Inferior parietal cortex (tissue), 1 donor: ENCODE results near the gene DGKA.
"Not testable (repeated sequence)": the region's sequence is repeated elsewhere in the genome, so short reads cannot be mapped to it uniquely, and the experiment has no call there.

Source experiments
- DNase-seq: peaks from one replicate; pipeline ENCODE4 v3.0.0-alpha.2; 2016; ENCODE audit errors: extremely low spot score

DGKA gene

DNA sequence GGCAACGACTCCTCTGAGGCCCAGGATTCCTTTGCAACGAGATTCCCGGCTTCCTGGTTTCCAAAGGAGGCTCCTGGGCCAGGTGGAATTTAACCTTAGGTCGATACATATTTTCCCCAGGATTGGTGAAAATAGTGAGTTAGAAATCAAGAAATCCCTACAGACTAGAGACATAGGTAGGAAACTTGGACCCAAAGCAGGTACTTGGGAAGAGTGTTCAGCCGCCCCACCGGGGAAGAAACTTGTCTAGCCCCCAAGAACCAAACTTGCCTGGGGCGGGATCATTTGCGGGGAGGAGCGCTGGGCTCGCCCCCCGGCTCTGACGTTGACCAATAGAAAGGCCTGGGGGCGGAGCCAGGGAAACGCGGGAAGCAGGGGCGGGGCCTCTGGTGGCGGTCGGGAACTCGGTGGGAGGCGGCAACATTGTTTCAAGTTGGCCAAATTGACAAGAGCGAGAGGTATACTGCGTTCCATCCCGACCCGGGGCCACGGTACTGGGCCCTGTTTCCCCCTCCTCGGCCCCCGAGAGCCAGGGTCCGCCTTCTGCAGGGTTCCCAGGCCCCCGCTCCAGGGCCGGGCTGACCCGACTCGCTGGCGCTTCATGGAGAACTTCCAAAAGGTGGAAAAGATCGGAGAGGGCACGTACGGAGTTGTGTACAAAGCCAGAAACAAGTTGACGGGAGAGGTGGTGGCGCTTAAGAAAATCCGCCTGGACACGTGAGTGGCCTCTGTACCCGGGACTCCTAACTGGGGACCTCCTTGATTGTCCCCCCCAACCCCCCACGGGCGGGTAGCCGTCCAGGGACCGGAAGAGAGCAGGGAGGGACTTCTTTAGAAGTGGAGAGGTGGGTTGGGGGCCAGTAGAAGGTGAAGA is 35.7 kb downstream of the DGKA start, which contains the start of gene CDK2:
Gene CDK2 (plus strand): TSS at position 423 of the 874 bp plus-strand sequence. CDS start 179 bp downstream, at position 602.
- peak; percentile 85 for DNase-seq

DNA sequence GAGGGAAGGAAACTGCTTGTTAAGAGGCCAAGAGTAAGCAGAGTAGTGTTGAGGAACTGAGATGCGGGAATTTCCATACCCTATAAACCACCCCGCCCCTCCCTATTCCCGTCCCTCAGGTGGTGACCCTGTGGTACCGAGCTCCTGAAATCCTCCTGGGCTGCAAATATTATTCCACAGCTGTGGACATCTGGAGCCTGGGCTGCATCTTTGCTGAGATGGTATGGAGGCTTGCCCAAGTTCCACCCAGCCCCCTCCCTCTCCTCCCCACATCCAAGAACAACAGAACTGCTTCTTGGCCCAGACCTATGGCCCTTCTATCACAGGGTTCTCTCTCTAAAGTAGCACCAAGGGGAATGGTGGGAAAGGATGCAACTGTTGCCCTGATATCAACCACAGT is 38.4 kb downstream of the DGKA start:
- no peak for DNase-seq

DNA sequence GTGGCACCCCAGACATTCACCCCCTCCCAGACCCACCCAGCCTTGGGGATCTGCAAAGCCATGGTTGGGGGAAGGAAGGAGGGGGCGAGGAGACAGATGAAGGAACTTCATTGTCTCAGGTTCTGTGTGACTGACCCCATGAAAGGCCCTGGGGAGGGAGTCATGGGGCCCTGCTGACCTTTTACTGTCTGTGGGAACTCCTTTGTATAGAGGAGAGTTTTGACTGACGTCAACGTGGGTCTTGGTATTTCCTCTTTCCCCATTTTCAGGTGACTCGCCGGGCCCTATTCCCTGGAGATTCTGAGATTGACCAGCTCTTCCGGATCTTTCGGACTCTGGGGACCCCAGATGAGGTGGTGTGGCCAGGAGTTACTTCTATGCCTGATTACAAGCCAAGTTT is 39.8 kb downstream of the DGKA start:
- no peak for DNase-seq

DNA sequence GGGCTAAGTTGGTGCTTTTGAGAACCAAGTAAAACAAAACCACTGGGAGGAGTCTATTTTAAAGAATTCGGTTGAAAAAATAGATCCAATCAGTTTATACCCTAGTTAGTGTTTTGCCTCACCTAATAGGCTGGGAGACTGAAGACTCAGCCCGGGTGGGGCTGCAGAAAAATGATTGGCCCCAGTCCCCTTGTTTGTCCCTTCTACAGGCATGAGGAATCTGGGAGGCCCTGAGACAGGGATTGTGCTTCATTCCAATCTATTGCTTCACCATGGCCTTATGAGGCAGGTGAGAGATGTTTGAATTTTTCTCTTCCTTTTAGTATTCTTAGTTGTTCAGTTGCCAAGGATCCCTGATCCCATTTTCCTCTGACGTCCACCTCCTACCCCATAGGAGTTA is 41.1 kb downstream of the DGKA start:
- DNase-seq, result no peak

DNA sequence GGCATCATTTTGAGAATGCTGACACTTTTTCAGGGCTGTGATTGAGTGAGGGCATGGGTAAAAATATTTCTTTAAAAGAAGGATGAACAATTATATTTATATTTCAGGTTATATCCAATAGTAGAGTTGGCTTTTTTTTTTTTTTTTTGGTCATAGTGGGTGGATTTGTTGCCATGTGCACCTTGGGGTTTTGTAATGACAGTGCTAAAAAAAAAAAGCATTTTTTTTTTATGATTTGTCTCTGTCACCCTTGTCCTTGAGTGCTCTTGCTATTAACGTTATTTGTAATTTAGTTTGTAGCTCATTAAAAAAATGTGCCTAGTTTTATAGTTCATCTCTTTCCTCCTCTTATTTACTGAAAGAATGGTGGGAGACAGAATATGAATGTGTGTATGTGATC is 41.5 kb downstream of the DGKA start:
- no peak for DNase-seq

DNA sequence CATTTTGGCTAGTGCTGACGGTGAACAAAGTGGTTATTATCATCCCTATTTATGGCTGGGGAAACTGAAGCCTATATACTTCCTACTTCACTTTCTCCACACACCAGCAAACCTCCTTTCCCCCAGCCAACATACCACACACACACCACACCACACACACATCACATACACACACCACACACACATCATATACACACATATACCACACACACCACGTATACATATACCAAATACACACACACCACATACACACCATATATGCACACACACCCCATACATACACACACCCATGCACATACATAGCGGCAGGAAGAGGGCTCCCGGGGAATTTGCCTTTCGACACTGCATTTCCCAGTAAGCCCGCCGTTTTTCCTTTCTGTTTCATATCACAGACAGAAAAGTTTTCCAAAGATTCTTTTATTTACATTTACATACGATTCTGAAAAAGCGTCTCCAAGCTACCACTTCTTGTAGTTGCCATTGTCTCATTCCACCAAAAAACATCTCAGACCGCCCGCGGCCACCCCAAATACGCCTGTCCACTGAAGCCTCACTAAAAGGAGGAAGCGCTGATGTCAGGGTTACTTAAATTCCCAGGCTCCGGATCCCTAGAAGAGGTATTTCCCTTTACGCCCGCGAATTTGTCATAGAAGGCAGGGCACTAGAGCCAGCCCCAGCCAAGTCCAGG is 42.1 kb downstream of the DGKA start:
- DNase-seq, result no peak

DNA sequence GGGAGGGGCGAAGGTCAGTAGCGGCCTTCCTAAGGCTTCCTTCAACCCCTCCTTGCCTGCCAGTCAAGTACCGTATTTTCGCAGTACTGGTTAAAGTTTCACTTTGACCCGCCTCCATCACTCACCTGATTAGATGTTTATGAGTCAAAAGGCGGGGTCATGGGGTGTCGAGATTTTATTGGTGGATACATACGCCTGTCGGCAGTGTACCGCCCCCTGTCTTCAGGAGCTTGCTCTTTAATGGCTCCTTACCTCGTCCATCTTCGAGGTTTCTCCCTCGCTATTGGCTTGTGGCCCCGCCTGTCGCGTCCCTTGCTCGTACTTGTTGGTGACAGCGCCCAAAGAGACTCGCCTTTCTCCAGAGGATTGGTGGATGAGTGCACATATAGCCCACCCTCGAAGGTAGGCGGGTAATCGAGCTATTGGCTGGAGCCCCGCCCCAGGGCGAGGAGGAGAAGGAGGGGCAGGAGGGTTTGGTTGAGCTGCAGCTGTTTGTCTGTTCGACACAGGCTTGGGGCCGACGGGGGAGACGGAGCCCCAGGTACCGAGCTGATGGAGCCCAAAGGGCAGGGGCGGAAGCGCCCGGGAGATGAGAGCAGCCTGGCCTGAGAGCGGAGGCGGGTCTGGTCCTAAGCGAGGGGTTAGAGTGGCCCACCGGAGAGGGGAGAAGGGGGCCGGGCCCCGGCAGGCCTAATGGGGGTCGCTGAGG is 42.8 kb downstream of the DGKA start, which contains the start of gene RAB5B:
Gene RAB5B (plus strand): TSS at position 480 of the 709 bp plus-strand sequence. CDS start 12,883 bp downstream, outside the sequence.
- DNase-seq, result peak; percentile 100

DNA sequence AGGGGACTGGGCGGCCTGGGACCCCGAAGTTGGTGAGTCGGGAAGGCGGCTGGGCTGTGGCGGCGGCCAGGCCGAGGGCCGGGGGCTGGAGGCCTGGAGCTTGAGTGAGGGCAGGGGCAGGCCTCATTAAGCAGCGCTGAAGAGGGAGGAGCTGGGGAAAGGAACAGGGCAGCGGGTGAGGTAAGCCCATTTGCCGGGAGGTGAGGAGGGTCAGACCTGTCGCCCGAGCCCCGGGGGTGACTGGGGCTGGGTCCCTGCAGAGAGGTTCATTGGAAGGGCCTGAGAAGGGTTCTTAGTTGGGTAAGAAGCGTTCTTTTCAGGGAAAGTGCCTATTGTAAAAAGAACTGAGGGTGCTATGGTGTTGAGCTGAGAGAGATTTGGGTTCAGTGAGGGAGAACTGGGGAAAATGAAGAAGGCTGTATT is 43.4 kb downstream of the DGKA start:
- DNase-seq, result no peak

DNA sequence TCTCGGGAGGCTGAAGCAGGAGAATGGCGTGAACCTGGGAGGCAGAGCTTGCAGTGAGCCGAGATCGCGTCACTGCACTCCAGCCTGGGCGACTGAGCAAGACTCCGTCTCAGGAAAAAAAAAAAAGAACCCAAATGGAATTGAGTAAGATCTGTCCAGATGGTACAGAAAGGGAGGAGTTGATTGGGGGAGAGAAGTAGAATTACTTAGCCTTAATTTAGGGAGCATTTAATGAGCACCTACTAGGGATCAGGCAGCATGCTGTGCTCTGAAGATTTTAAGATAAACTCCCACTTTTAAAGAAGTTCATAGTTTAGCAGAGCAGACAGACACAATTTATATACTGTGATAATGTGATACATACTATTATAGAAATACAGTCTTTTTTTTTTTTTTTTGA is 47.4 kb downstream of the DGKA start:
- no peak for DNase-seq

DNA sequence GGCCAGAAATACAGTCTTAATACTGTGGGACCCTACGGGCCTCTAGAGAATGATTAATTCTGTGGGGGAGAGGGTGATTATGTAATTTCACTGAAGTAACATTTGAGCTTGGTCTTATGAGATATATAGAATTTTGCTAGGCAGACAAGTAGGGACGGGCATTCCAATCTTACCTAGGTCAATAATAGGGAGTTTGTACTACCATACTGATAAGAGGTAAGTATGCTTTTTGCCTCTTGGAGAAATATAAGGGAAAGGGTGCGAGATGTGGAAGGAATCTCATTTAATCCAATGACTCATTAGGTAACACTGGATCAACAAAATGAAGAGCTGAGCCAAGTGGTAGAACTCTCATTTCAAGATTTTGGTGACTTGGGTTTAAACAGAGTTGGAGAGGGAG is 48.1 kb downstream of the DGKA start:
- DNase-seq, result no peak

DNA sequence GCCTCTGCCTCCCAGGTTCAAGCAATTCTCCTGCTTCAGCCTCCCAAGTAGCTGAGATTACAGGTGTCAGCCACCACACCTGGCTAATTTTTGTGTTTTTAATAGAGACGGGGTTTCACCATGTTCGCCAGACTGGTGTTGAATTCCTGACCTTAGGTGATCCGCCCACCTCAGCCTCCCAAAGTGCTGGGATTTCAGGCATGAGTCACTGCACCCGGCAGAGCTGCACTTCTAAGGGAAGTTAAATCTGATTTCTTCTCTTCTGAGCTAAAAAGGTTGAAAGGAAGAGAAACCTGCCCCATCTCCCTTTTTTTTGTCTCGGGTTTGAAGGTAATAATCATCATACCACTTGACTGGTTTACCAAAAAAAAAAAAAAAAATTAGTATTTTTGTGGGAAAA is 50.9 kb downstream of the DGKA start:
- not testable (repeated sequence) for DNase-seq

DNA sequence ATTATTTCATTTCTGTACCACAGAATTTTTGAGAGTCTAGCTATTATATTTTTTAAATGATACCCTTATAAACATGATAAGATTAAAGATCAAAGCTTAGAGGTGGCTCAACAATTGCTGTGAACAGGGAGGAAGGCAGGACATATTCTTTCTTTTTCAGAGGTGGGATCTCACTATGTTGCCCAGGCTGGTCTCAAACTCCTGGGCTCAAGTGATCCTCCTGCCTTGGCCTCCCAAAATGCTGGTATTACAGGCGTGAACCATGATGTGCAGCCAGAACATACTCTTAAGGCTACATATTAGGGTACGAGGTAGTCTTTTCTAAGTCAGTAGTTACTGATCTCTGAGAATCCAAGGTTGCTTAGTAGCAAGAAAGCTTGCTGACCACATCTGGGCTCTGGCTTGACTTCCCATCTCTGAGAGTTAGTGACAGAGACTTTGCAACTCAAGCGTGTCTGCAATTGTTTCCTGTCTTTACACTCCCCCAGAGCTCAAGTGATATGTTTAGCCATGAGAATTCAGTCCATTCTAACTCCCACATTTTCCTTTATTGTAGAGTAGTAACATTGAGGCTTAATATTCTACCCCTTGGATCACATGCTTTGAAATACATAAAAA is 51.5 kb downstream of the DGKA start:
- no peak for DNase-seq

DNA sequence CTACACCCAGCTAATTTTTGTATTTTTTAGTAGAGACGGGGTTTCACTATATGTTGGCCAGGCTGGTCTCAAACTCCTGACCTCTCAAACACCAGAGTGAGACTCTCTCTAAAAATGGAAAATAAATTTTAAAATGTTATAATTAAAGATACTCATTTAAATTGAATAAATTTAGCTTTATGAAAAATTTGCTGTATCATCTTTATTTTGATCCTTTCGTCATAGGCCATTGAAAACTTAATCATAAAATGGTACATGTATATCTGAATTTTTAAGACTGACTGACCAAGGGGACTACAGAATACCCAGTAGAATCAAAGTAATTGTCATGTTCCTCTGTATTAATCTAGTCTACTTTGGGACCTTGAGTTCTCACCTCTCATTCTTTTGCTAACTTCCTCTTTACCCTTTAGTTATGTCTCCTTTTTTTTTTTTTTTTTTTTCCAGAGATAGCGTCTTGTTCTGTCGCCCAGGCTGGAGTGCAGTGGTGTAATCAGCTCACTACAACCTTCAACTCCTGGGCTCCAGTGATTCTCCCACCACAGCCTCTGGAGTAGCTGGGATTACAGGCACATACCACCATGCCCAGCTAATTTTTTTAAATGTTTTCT is 52.4 kb downstream of the DGKA start:
- DNase-seq, result no peak

DNA sequence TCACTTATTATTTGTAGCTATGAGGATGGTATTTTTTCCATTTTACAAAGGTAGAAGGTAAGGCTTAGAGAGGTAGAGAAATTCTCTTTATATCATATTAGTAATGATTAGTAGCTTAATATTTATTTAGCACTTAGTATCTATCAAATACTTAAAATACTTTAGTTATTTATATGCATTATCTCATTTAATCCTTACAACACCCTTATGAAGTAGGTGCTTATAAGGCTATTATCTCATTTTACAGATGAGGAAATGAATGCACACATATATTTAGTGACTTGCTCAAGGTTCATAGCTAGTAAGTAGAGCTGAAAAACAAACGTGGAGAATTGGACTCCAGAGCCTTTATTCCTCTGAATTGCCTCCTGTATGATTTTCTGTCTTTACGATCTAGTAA is 53.9 kb downstream of the DGKA start:
- DNase-seq, result no peak

DNA sequence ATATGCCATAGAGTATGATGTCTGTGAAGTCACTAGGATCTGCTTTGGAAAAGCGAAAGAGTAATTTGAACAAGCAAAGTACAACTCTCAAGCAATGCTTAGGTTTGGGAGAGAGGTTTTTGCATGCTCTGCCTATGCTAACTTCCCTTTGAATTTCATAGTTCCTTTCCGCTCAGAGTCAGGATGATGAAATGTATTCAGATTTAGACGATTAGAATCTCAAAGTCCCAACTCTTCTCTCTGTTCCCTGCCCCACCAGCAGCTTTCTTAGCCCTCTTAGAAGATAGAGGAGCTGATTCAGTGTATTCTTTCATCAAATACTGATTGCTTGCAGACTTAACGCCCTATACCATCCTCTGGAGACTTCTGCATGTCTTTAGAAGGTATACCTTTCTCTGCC is 54.4 kb downstream of the DGKA start:
- no peak for DNase-seq

DNA sequence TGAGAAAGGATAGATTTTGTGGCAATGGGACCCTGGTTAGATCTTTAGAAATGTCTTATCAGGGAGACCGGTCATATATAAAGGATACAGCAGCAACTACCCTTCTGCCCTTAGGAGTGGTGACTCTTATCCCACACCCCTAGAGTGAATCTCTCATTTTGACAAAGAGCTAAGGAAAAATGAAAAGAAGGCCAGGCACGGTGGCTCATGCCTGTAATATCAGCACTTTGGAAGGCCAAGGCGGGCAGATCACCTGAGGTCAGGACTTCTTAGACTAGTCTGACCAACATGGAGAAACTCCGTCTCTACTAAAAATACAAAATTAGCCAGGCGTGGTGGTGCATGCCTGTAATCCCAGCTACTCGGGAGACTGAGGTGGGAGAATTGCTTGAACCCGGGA is 55.0 kb downstream of the DGKA start:
- not testable (repeated sequence) for DNase-seq

DNA sequence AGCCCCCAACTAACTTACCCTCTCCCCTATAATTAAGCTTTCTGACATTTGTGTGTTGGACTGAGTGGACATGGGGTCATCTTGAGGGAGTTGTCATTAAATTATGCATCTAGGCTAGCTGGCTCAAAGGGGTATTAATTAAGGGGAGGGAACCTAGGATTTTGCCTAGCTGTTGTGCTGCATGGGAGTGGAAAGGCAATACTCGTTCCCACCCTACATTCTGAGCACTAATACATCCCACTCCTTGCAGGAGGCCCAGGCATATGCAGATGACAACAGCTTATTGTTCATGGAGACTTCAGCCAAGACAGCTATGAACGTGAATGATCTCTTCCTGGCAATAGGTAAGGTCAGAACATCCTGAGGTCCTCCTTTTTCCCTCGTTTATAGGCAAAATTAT is 60.1 kb downstream of the DGKA start:
- no peak for DNase-seq

DNA sequence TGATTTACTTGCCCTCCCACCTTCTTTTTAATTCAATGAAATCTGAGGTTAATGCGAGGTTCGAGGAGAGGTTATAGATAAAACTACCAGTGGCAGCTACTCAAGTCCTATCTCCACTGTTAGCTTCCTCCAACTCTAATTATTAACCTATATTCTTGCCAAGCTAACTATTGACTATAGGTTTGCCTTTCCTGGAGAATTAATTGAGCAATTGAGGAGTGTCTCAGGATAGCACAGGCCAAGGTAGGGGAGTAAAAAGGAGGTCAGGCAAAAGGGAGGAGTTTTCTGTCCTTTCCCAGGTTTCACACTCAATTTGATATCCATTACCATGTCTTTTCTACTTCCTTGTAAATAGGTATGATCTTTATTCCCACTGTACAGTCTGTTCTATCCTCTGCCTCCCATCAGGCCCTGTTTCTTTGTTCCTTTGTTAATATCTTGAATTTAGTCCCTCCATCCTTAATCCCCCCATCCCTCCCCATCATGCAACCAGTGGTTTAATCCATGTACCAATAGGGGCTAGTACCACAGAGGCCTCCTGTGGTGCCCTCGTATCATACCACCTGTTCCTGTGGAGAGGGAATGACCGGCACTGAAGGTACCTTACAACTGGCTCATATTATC is 62.4 kb downstream of the DGKA start:
- DNase-seq, result no peak

DNA sequence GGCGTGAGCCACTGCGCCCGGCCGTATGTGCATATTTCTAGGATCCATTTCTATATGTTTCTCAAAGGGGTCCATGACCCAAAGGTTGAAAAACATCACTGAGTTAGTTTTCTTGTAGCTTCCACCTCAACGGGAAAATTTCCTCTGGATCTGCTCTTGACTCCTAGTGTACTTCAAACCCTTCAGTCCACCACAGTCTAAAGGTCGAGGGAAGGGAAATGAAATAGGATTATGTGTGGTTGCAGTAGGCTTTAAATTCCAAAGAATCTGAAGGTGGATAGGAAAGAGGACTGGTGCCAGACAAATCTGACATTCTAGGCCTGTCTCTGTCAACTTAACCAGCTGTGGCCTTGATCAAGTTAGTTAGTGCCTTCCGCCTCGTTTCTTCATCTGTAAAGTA is 64.4 kb downstream of the DGKA start:
- DNase-seq, result no peak

DNA sequence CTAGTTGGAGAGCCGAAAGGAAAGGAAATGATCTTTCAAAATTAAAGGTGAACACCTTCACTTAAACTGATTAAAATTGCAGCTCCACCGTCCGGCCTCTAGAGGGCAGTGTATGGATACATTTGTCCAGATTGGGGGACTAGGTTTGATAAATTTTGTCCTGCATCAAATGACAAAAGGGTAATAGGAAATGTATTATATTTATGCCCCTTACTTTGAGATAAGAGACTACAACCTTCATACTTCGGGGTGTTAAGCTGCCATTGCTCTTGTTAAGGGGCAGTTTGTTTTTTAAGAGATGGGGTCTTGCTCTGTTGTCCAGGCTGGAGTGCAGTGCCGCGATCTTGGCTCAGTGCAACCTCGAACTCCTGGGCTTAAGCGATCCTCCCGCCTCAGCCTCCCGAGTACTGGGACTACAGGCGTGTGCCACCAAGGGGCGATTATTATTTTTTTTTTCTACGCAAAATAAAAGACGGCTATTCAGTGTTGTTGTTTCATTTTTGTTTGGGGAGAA is 65.3 kb downstream of the DGKA start:
- peak; percentile 91 for DNase-seq
